Keratinocyte (primary cell): Measurements from ENCODE around the gene CCL1.

Source experiments
- CTCF ChIP-seq, 3 experiments: IDR thresholded peaks in 1 of 3; conservative IDR thresholded peaks in 1 of 3; optimal IDR thresholded peaks in 1 of 3; 2 replicates in 2 of 3; 3 replicates in 1 of 3; pipeline versions ENCODE3 to v1.5.1; 2011; ENCODE audit warnings: low read length in 3 of 3, mild to moderate bottlenecking in 3 of 3, moderate library complexity in 2 of 3, control low read depth in 1 of 3, inconsistent platforms in 1 of 3; ENCODE audit not compliant: insufficient read depth in 2 of 3; ENCODE audit errors: extremely low read depth in 1 of 3
- EZH2 ChIP-seq: IDR thresholded peaks from one replicate; pipeline ENCODE4 v1.6.1; 2012; ENCODE audit warnings: inconsistent platforms, mild to moderate bottlenecking, low read length, moderate library complexity

GRCh38 chr17:34386343-34386696 lies 23.3 kb upstream of the CCL1 start:
- no peak for TF ChIP-seq CTCF (optimal IDR thresholded peaks at IDR 0.05 in 1 of 3, IDR thresholded peaks at IDR 0.05 in 1 of 3, conservative IDR thresholded peaks at IDR 0.05 in 1 of 3; ENCODE audit: extremely low read depth in 1 of 3, insufficient read depth in 2 of 3, low read length in 3 of 3)
- TF ChIP-seq EZH2 = no peak
